OCI-LY1 (cell line): ENCODE results near the gene PTX4.

Source experiments
- H2AFZ ChIP-seq: fragments of 200-600 bp; sonication (generic), shearing (Covaris generic); 2 replicates; pipeline ENCODE4 v1.6.0; 2014; ENCODE audit warnings: antibody characterized with exemption, mild to moderate bottlenecking, low read length
- H3F3A ChIP-seq: fragments of 200-600 bp; sonication (generic), shearing (Covaris generic); 2 replicates; pipeline ENCODE4 v1.6.0; 2014; ENCODE audit warnings: mild to moderate bottlenecking, antibody characterized with exemption, low read length, moderate library complexity; ENCODE audit not compliant: insufficient read depth
- H3K27ac ChIP-seq: fragments of 200-600 bp; sonication (generic); 2 replicates; pipeline ENCODE4 v1.5.1; 2014; ENCODE audit warnings: low read length, mixed run types, mild to moderate bottlenecking, low read depth; ENCODE audit not compliant: poor library complexity, severe bottlenecking
- H3K27me3 ChIP-seq: fragments of 200-600 bp; sonication (generic); 2 replicates; pipeline ENCODE4 v1.6.0; 2014; ENCODE audit warnings: antibody characterized with exemption, mild to moderate bottlenecking, low read length, moderate library complexity; ENCODE audit not compliant: insufficient read depth
- H3K36me3 ChIP-seq: fragments of 200-600 bp; sonication (generic); 2 replicates; pipeline ENCODE4 v1.6.1; 2014; ENCODE audit warnings: mild to moderate bottlenecking, antibody characterized with exemption, low read length, moderate library complexity, mixed read lengths; ENCODE audit not compliant: insufficient read depth
- H3K4me1 ChIP-seq: fragments of 200-600 bp; sonication (generic); 2 replicates; pipeline ENCODE4 v1.5.1; 2014; ENCODE audit warnings: mild to moderate bottlenecking, low read length, moderate library complexity; ENCODE audit not compliant: insufficient read depth, severe bottlenecking
- H3K4me2 ChIP-seq: fragments of 200-600 bp; sonication (generic), shearing (Covaris generic); 2 replicates; pipeline ENCODE4 v1.6.1; 2014; ENCODE audit warnings: low read length
- H3K4me3 ChIP-seq: fragments of 200-600 bp; sonication (generic); 2 replicates; pipeline ENCODE4 v1.5.1; 2014; ENCODE audit warnings: low read length, low read depth, mild to moderate bottlenecking, mixed read lengths; ENCODE audit not compliant: poor library complexity, severe bottlenecking
- H3K79me2 ChIP-seq: fragments of 200-600 bp; shearing (Covaris generic); 2 replicates; pipeline ENCODE4 v1.6.1; 2016; ENCODE audit warnings: mixed run types, low read length, mixed read lengths; ENCODE audit not compliant: insufficient read depth
- H3K9ac ChIP-seq: fragments of 200-600 bp; sonication (generic), shearing (Covaris generic); 2 replicates; pipeline ENCODE4 v1.6.1; 2014; ENCODE audit warnings: mild to moderate bottlenecking, low read length, mixed read lengths
- H3K9me2 ChIP-seq: fragments of 200-600 bp; sonication (generic), shearing (Covaris generic); 2 replicates; pipeline ENCODE4 v1.6.1; 2014; ENCODE audit warnings: low read depth, mild to moderate bottlenecking, low read length, mixed read lengths
- H3K9me3 ChIP-seq: fragments of 200-600 bp; shearing (Covaris generic); 2 replicates; pipeline ENCODE4 v1.6.1; 2014; ENCODE audit warnings: low read length, mixed read lengths
- H4K20me1 ChIP-seq: fragments of 200-600 bp; sonication (generic), shearing (Covaris generic); 2 replicates; pipeline ENCODE4 v1.6.0; 2016; ENCODE audit warnings: mild to moderate bottlenecking, low read length; ENCODE audit not compliant: insufficient read depth
- CTCF ChIP-seq: fragments of 200-600 bp; sonication (generic), shearing (Covaris generic); IDR thresholded peaks from 2 replicates; pipeline ENCODE4 v1.5.1; 2017; ENCODE audit warnings: mild to moderate bottlenecking, antibody characterized with exemption, low read length, moderate library complexity, mixed read lengths
- EZH2 ChIP-seq: fragments of 200-600 bp; sonication (generic), shearing (Covaris generic); IDR thresholded peaks from 2 replicates; pipeline ENCODE4 v1.8.0; 2017; ENCODE audit warnings: borderline replicate concordance, mixed run types, mild to moderate bottlenecking, antibody characterized with exemption, low read length, moderate library complexity, mixed read lengths

Gene PTX4

GRCh38 chr16:1438229-1439057, 50.3 kb downstream of the PTX4 start:
- no peaks in the 10 kb centered on the region for H3K79me2 ChIP-seq

GRCh38 chr16:1437606-1438005, 51.1 kb downstream of the PTX4 start:
- H3K27ac ChIP-seq: no peak overlapping the region
- no peaks in the 10 kb centered on the region for H3K79me2 ChIP-seq
- no peaks in the 10 kb centered on the region for H4K20me1 ChIP-seq
- H3K9ac ChIP-seq: no peak overlapping the region
- no peaks in the 10 kb centered on the region for H3K4me1 ChIP-seq
- no peaks in the 10 kb centered on the region for H3K9me2 ChIP-seq
- no peak overlapping the region for H3K4me2 ChIP-seq
- H2AFZ ChIP-seq: no peak overlapping the region
- no peak overlapping the region for H3K4me3 ChIP-seq
- no peaks in the 10 kb centered on the region for H3K36me3 ChIP-seq
- H3K9me3 ChIP-seq: no peaks in the 10 kb centered on the region
- no peak for TF ChIP-seq EZH2
- no peak for TF ChIP-seq CTCF
- no peaks in the 10 kb centered on the region; the same call in 1 of the 2 replicates for H3K27me3 ChIP-seq
- H3F3A ChIP-seq: no peaks in the 10 kb centered on the region

More at GRCh38 chr16:1438229-1439057, 50.3 kb downstream of the PTX4 start:
- H3K4me2 ChIP-seq: no peak overlapping the region
- no peaks in the 10 kb centered on the region for H3K36me3 ChIP-seq
- H2AFZ ChIP-seq: no peak overlapping the region
- H3K9me3 ChIP-seq: no peaks in the 10 kb centered on the region
- no peaks in the 10 kb centered on the region for H3K9me2 ChIP-seq
- peaks cover 6% of the 10 kb centered on the region; the same call in 1 of the 2 replicates for H3K27me3 ChIP-seq
- H4K20me1 ChIP-seq: no peaks in the 10 kb centered on the region
- H3K4me3 ChIP-seq: no peak overlapping the region
- H3K27ac ChIP-seq: no peak overlapping the region
- no peaks in the 10 kb centered on the region for H3F3A ChIP-seq
- no peaks in the 10 kb centered on the region for H3K4me1 ChIP-seq
- TF ChIP-seq EZH2 (no peak), CTCF (no peak)
- no peak overlapping the region for H3K9ac ChIP-seq

GRCh38 chr16:1436731-1437355, 51.9 kb downstream of the PTX4 start:
- no peak overlapping the region for H3K27ac ChIP-seq

More at GRCh38 chr16:1436731-1437355, 51.9 kb downstream of the PTX4 start:
- Histone ChIP-seq H3K9me2 (no peaks in the 10 kb centered on the region), H4K20me1 (no peaks in the 10 kb centered on the region), H3K9ac (no peak overlapping the region), H2AFZ (no peak overlapping the region), H3K4me2 (no peak overlapping the region), H3K79me2 (no peaks in the 10 kb centered on the region), H3K27me3 (no peaks in the 10 kb centered on the region; the same call in 1 of the 2 replicates), H3K9me3 (no peaks in the 10 kb centered on the region), H3K36me3 (no peaks in the 10 kb centered on the region), H3F3A (no peaks in the 10 kb centered on the region), H3K4me3 (no peak overlapping the region), H3K4me1 (no peaks in the 10 kb centered on the region)
- TF ChIP-seq CTCF (no peak; the same call in 1 of the 2 replicates), EZH2 (no peak)
